Measurements from ENCODE around the gene DACH2.

GRCh38 chrX:86103061-86103460 lies 45.2 kb upstream of the DACH2 start:
- TF ChIP-seq USF2 (CRISPR knock-in tag; IDR thresholded peaks at IDR 0.05), result no peak
- TF ChIP-seq, protein P1, sequence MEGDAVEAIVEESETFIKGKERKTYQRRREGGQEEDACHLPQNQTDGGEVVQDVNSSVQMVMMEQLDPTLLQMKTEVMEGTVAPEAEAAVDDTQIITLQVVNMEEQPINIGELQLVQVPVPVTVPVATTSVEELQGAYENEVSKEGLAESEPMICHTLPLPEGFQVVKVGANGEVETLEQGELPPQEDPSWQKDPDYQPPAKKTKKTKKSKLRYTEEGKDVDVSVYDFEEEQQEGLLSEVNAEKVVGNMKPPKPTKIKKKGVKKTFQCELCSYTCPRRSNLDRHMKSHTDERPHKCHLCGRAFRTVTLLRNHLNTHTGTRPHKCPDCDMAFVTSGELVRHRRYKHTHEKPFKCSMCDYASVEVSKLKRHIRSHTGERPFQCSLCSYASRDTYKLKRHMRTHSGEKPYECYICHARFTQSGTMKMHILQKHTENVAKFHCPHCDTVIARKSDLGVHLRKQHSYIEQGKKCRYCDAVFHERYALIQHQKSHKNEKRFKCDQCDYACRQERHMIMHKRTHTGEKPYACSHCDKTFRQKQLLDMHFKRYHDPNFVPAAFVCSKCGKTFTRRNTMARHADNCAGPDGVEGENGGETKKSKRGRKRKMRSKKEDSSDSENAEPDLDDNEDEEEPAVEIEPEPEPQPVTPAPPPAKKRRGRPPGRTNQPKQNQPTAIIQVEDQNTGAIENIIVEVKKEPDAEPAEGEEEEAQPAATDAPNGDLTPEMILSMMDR (IDR thresholded peaks at IDR 0.05 in 2 of 3, conservative IDR thresholded peaks at IDR 0.05 in 1 of 3; ENCODE audit: insufficient read depth in 2 of 3, low read depth in 1 of 3, low read length in 3 of 3), result no peak
- TF ChIP-seq, protein P2, sequence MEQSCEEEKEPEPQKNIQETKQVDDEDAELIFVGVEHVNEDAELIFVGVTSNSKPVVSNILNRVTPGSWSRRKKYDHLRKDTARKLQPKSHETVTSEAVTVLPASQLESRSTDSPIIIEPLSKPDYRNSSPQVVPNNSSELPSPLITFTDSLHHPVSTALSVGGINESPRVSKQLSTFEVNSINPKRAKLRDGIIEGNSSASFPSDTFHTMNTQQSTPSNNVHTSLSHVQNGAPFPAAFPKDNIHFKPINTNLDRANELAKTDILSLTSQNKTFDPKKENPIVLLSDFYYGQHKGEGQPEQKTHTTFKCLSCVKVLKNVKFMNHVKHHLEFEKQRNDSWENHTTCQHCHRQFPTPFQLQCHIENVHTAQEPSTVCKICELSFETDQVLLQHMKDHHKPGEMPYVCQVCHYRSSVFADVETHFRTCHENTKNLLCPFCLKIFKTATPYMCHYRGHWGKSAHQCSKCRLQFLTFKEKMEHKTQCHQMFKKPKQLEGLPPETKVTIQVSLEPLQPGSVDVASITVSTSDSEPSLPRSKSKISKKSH (CRISPR knock-in tag; IDR thresholded peaks at IDR 0.05), result no peak

Measured in K562 (cell line).